ENCODE results near the gene OAF. TPM values are rescaled to one million over a fixed set of nuclear protein-coding genes. Genes with fewer than 3 reads are reported as not detected.

The OAF gene
- total RNA-seq, 1 experiment from 2014 or later: 0.30 TPM

GRCh38 chr11:120197251-120197891, 13.5 kb upstream of the OAF start:
- no peak for DNase-seq
- H2AFZ ChIP-seq (ENCODE audit: low read length): no peak overlapping the region

GRCh38 chr11:120197977-120198376, 12.9 kb upstream of the OAF start:
- no peak overlapping the region for H3K9ac ChIP-seq (ENCODE audit: low read length)
- H3K4me1 ChIP-seq (ENCODE audit: low read length): no peaks in the 10 kb centered on the region
- no peaks in the 10 kb centered on the region for H3K9me2 ChIP-seq (replicated peaks; ENCODE audit: insufficient read depth, low read length)
- no peak for DNase-seq
- no peak overlapping the region for H3K27ac ChIP-seq (ENCODE audit: low read length)
- no peaks in the 10 kb centered on the region for H3K9me3 ChIP-seq (ENCODE audit: low read length)
- no peak overlapping the region for H3K4me2 ChIP-seq (ENCODE audit: low read depth, low read length, poor library complexity, severe bottlenecking)
- no peak overlapping the region for H2AFZ ChIP-seq (ENCODE audit: low read length)
- H3K79me2 ChIP-seq (ENCODE audit: low read length): no peaks in the 10 kb centered on the region
- no peak overlapping the region for H3K4me3 ChIP-seq (ENCODE audit: low read length)
- H3K36me3 ChIP-seq (ENCODE audit: insufficient read depth, low read length): no peaks in the 10 kb centered on the region
- no peaks in the 10 kb centered on the region for H4K20me1 ChIP-seq (ENCODE audit: insufficient read depth, low read depth, low read length)
- no peaks in the 10 kb centered on the region for H3K27me3 ChIP-seq (ENCODE audit: low read length)

More at GRCh38 chr11:120197251-120197891, 13.5 kb upstream of the OAF start:
- H3K27ac ChIP-seq (ENCODE audit: low read length): no peak overlapping the region
- H3K36me3 ChIP-seq (ENCODE audit: insufficient read depth, low read length): no peaks in the 10 kb centered on the region
- H3K4me3 ChIP-seq (ENCODE audit: low read length): no peak overlapping the region
- H3K79me2 ChIP-seq (ENCODE audit: low read length): no peaks in the 10 kb centered on the region
- no peak overlapping the region for H3K4me2 ChIP-seq (ENCODE audit: low read depth, low read length, poor library complexity, severe bottlenecking)
- no peaks in the 10 kb centered on the region for H3K4me1 ChIP-seq (ENCODE audit: low read length)
- no peaks in the 10 kb centered on the region for H3K9me3 ChIP-seq (ENCODE audit: low read length)
- H3K9me2 ChIP-seq (replicated peaks; ENCODE audit: insufficient read depth, low read length): no peaks in the 10 kb centered on the region
- H3K27me3 ChIP-seq (ENCODE audit: low read length): no peaks in the 10 kb centered on the region
- no peaks in the 10 kb centered on the region for H4K20me1 ChIP-seq (ENCODE audit: insufficient read depth, low read depth, low read length)
- no peak overlapping the region for H3K9ac ChIP-seq (ENCODE audit: low read length)

- Histone ChIP-seq H3K9me3 (ENCODE audit: low read length) (no peaks in the 10 kb centered on the region), H3K4me1 (ENCODE audit: low read length) (no peaks in the 10 kb centered on the region), H3K36me3 (ENCODE audit: insufficient read depth, low read length) (no peaks in the 10 kb centered on the region), H3K9ac (ENCODE audit: low read length) (no peak overlapping the region), H2AFZ (ENCODE audit: low read length) (no peak overlapping the region), H4K20me1 (ENCODE audit: insufficient read depth, low read depth, low read length) (no peaks in the 10 kb centered on the region), H3K4me2 (ENCODE audit: low read depth, low read length, poor library complexity, severe bottlenecking) (no peak overlapping the region), H3K9me2 (replicated peaks; ENCODE audit: insufficient read depth, low read length) (no peaks in the 10 kb centered on the region), H3K27me3 (ENCODE audit: low read length) (no peaks in the 10 kb centered on the region), H3K79me2 (ENCODE audit: low read length) (no peaks in the 10 kb centered on the region), H3K27ac (ENCODE audit: low read length) (no peak overlapping the region), H3K4me3 (ENCODE audit: low read length) (no peak overlapping the region)
- DNase-seq: no peak
Measured at GRCh38 chr11:120198403-120198786, 12.4 kb upstream of the OAF start.

GRCh38 chr11:120198787-120199469, 11.9 kb upstream of the OAF start:
- DNase-seq: no peak
- Histone ChIP-seq H3K9me2 (replicated peaks; ENCODE audit: insufficient read depth, low read length) (no peaks in the 10 kb centered on the region), H3K27ac (ENCODE audit: low read length) (no peak overlapping the region), H3K4me2 (ENCODE audit: low read depth, low read length, poor library complexity, severe bottlenecking) (no peak overlapping the region), H2AFZ (ENCODE audit: low read length) (no peak overlapping the region), H3K36me3 (ENCODE audit: insufficient read depth, low read length) (no peaks in the 10 kb centered on the region), H3K9ac (ENCODE audit: low read length) (no peak overlapping the region), H3K4me3 (ENCODE audit: low read length) (no peak overlapping the region), H3K27me3 (ENCODE audit: low read length) (no peaks in the 10 kb centered on the region), H4K20me1 (ENCODE audit: insufficient read depth, low read depth, low read length) (no peaks in the 10 kb centered on the region), H3K9me3 (ENCODE audit: low read length) (no peaks in the 10 kb centered on the region), H3K79me2 (ENCODE audit: low read length) (no peaks in the 10 kb centered on the region), H3K4me1 (ENCODE audit: low read length) (no peaks in the 10 kb centered on the region)

GRCh38 chr11:120199613-120200012, 11.2 kb upstream of the OAF start:
- no peaks in the 10 kb centered on the region for H3K36me3 ChIP-seq (ENCODE audit: insufficient read depth, low read length)
- no peak overlapping the region for H3K4me3 ChIP-seq (ENCODE audit: low read length)
- no peaks in the 10 kb centered on the region for H4K20me1 ChIP-seq (ENCODE audit: insufficient read depth, low read depth, low read length)
- no peak overlapping the region for H3K9ac ChIP-seq (ENCODE audit: low read length)
- no peak overlapping the region for H2AFZ ChIP-seq (ENCODE audit: low read length)
- H3K9me3 ChIP-seq (ENCODE audit: low read length): no peaks in the 10 kb centered on the region
- no peaks in the 10 kb centered on the region for H3K4me1 ChIP-seq (ENCODE audit: low read length)
- H3K27ac ChIP-seq (ENCODE audit: low read length): no peak overlapping the region
- DNase-seq: no peak
- H3K79me2 ChIP-seq (ENCODE audit: low read length): no peaks in the 10 kb centered on the region
- H3K9me2 ChIP-seq (replicated peaks; ENCODE audit: insufficient read depth, low read length): no peaks in the 10 kb centered on the region
- H3K4me2 ChIP-seq (ENCODE audit: low read depth, low read length, poor library complexity, severe bottlenecking): no peak overlapping the region
- H3K27me3 ChIP-seq (ENCODE audit: low read length): no peaks in the 10 kb centered on the region

- no peak overlapping the region for H3K4me3 ChIP-seq (ENCODE audit: low read length)
- H3K36me3 ChIP-seq (ENCODE audit: insufficient read depth, low read length): no peaks in the 10 kb centered on the region
- no peaks in the 10 kb centered on the region for H3K9me3 ChIP-seq (ENCODE audit: low read length)
- no peak overlapping the region for H3K4me2 ChIP-seq (ENCODE audit: low read depth, low read length, poor library complexity, severe bottlenecking)
- no peaks in the 10 kb centered on the region for H3K27me3 ChIP-seq (ENCODE audit: low read length)
- H3K79me2 ChIP-seq (ENCODE audit: low read length): no peaks in the 10 kb centered on the region
- H3K27ac ChIP-seq (ENCODE audit: low read length): no peak overlapping the region
- no peak overlapping the region for H2AFZ ChIP-seq (ENCODE audit: low read length)
- H3K9me2 ChIP-seq (replicated peaks; ENCODE audit: insufficient read depth, low read length): no peaks in the 10 kb centered on the region
- no peaks in the 10 kb centered on the region for H3K4me1 ChIP-seq (ENCODE audit: low read length)
- no peak overlapping the region for H3K9ac ChIP-seq (ENCODE audit: low read length)
- DNase-seq: no peak
- H4K20me1 ChIP-seq (ENCODE audit: insufficient read depth, low read depth, low read length): no peaks in the 10 kb centered on the region
Measured at GRCh38 chr11:120200677-120201076, 10.2 kb upstream of the OAF start.

GRCh38 chr11:120201653-120202052, 9.2 kb upstream of the OAF start:
- Histone ChIP-seq H3K36me3 (ENCODE audit: insufficient read depth, low read length) (no peaks in the 10 kb centered on the region), H3K4me1 (ENCODE audit: low read length) (no peaks in the 10 kb centered on the region), H3K9me2 (replicated peaks; ENCODE audit: insufficient read depth, low read length) (no peaks in the 10 kb centered on the region), H3K9me3 (ENCODE audit: low read length) (no peaks in the 10 kb centered on the region), H2AFZ (ENCODE audit: low read length) (no peak overlapping the region), H4K20me1 (ENCODE audit: insufficient read depth, low read depth, low read length) (no peaks in the 10 kb centered on the region), H3K4me3 (ENCODE audit: low read length) (no peak overlapping the region), H3K27ac (ENCODE audit: low read length) (no peak overlapping the region), H3K79me2 (ENCODE audit: low read length) (no peaks in the 10 kb centered on the region), H3K4me2 (ENCODE audit: low read depth, low read length, poor library complexity, severe bottlenecking) (no peak overlapping the region), H3K9ac (ENCODE audit: low read length) (no peak overlapping the region), H3K27me3 (ENCODE audit: low read length) (no peaks in the 10 kb centered on the region)
- DNase-seq: no peak

GRCh38 chr11:120203626-120204025, 7.2 kb upstream of the OAF start:
- Histone ChIP-seq H3K9me3 (ENCODE audit: low read length) (no peaks in the 10 kb centered on the region), H3K9ac (ENCODE audit: low read length) (no peak overlapping the region), H3K27me3 (ENCODE audit: low read length) (no peaks in the 10 kb centered on the region), H3K27ac (ENCODE audit: low read length) (no peak overlapping the region), H3K4me1 (ENCODE audit: low read length) (no peaks in the 10 kb centered on the region), H4K20me1 (ENCODE audit: insufficient read depth, low read depth, low read length) (no peaks in the 10 kb centered on the region), H3K9me2 (replicated peaks; ENCODE audit: insufficient read depth, low read length) (no peaks in the 10 kb centered on the region), H2AFZ (ENCODE audit: low read length) (no peak overlapping the region), H3K4me3 (ENCODE audit: low read length) (no peak overlapping the region), H3K79me2 (ENCODE audit: low read length) (no peaks in the 10 kb centered on the region), H3K36me3 (ENCODE audit: insufficient read depth, low read length) (no peaks in the 10 kb centered on the region), H3K4me2 (ENCODE audit: low read depth, low read length, poor library complexity, severe bottlenecking) (no peak overlapping the region)
- DNase-seq: no peak
